Kidney glomerular epithelial cell (primary cell): ENCODE measurements around the gene OR3A3.

Experiments used
- DNase-seq: peaks from one replicate; lab custom pipeline; 2025; lab: John Stamatoyannopoulos, UW

Gene OR3A3

DNA sequence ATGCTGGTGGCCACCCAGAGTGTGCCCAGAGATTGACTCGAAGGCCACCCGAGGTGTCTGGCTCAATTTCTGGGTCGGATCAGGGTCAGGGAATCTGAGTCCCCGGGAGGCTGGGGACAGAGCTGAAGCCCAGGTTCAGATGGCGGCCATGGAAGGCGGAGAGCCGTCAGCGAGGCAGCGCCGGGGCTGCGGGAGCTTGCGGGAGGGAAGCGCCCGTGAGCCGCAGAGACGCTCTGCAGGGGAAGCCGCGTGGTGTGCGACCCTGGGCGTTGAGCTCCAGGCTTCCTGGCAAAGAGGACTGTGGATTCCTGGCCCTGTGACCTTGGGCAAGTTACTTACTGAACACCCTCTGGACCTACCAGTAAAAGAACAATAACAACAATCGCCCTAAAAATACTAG is 61.0 kb downstream of the OR3A3 start:
- DNase-seq: no peak
